HG02798 (cell line): ENCODE data around the gene SIMC1.

ENCODE experiments used
- ATAC-seq: cut with Tn5 transposase; IDR thresholded peaks from one replicate; pipeline ENCODE4 v1.9.1; 2021; ENCODE audit warnings: mild to moderate bottlenecking; ENCODE audit not compliant: unreplicated experiment, poor library complexity

Gene SIMC1

GRCh38 chr5:176384991-176385390 lies 146.8 kb downstream of the SIMC1 start:
- no peak for ATAC-seq

- ATAC-seq: no peak
Measured at GRCh38 chr5:176386491-176386890, 148.3 kb downstream of the SIMC1 start.

DNA sequence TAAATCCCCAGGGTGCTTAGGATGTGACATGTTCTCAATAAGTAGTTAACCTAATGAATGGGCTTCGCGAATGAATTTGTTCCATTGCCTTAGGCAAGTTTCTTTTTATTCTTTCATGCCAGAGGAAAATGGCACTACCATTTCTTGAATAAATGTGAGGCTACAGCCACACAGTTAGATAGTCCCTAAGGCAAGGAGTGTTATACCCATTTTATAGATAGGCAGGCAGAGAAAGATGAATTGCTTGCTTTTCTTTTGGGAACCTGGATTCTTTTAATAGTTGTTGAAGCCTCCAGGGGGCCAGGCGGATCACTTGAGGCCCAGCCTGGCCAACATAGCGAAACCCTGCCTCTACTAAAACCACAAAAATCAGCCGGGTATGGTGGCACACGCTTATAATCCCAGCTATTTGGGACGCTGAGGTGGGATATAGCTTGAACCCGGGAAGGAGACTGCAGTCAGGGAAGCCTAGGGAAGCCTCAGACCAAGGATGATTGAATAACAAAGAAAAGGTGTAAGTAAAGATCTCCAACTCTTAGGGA lies 149.2 kb downstream of the SIMC1 start:
- ATAC-seq: no peak

GRCh38 chr5:176388003-176388443 lies 149.8 kb downstream of the SIMC1 start:
- ATAC-seq: no peak

- peak; percentile 89 for ATAC-seq
Measured at GRCh38 chr5:176388444-176389134, 150.4 kb downstream of the SIMC1 start, which contains the start of the genes HIGD2A and NOP16. HIGD2A (plus strand) TSS chr5:176388751; CDS start chr5:176388820, 69 bp downstream. NOP16 (minus strand) TSS chr5:176388598; CDS start chr5:176388539, 59 bp downstream.

DNA sequence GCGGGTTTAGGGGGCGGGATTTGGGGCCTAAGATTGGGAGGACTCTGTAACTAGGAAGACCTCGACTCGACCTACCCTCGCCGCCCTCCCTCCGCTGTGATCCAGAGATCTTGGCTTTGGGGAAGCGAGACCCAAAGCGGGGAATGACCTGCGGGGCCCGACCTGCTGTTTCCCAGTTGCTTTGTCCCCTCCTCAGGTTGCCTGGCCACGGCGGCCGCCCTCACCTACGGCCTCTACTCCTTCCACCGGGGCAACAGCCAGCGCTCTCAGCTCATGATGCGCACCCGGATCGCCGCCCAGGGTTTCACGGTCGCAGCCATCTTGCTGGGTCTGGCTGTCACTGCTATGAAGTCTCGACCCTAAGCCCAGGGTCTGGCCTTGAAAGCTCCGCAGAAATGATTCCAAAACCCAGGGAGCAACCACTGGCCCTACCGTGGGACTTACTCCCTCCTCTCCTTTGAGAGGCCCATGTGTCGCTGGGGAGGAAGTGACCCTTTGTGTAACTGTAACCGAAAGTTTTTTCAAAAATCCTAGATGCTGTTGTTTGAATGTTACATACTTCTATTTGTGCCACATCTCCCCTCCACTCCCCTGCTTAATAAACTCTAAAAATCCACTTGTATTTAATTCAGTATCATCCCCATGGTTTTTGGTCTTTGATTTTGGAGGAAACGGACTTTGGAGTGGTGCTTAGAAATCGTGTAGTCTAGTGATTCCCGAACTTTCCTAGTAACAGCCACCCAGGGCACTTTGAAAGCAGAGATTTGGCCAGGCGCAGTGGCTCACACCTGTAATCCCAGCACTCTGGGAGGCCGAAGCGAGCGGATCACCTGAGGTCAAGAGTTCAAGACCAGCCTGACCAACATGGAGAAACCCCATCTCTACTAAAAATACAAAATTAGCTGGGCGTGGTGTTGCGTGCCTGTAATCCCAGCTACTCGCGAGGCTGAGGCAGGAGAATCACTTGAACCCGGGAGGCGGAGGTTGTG lies 151.2 kb downstream of the SIMC1 start:
- ATAC-seq: peak; percentile 27

DNA sequence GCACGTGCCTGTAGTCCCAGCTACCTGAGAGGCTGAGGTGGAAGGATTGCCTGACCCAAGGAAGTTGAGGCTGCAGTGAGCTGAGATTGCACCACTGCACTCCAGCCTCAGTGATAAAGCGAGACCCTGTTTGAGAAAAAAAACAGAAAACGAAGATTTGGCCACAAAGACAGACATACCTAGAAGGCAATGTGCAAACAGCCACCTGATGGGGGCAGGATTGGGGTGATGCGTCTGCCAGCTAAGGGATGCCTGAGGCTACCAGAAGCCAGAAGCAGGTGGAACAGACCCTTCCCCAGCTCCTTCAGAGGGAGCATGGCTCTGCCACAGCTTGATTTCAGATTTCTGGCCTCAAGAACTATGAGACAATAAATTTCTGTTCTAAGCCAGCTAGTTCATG lies 153.3 kb downstream of the SIMC1 start:
- ATAC-seq: no peak

GRCh38 chr5:176391999-176392398 lies 153.8 kb downstream of the SIMC1 start:
- no peak for ATAC-seq

- no peak for ATAC-seq
Measured at GRCh38 chr5:176392526-176392925, 154.3 kb downstream of the SIMC1 start.

GRCh38 chr5:176394096-176394495 lies 155.9 kb downstream of the SIMC1 start:
- no peak for ATAC-seq

- no peak for ATAC-seq
Measured at GRCh38 chr5:176394881-176395675, 156.9 kb downstream of the SIMC1 start.
